ENCODE results near the gene TEX29.

TEX29 gene

DNA sequence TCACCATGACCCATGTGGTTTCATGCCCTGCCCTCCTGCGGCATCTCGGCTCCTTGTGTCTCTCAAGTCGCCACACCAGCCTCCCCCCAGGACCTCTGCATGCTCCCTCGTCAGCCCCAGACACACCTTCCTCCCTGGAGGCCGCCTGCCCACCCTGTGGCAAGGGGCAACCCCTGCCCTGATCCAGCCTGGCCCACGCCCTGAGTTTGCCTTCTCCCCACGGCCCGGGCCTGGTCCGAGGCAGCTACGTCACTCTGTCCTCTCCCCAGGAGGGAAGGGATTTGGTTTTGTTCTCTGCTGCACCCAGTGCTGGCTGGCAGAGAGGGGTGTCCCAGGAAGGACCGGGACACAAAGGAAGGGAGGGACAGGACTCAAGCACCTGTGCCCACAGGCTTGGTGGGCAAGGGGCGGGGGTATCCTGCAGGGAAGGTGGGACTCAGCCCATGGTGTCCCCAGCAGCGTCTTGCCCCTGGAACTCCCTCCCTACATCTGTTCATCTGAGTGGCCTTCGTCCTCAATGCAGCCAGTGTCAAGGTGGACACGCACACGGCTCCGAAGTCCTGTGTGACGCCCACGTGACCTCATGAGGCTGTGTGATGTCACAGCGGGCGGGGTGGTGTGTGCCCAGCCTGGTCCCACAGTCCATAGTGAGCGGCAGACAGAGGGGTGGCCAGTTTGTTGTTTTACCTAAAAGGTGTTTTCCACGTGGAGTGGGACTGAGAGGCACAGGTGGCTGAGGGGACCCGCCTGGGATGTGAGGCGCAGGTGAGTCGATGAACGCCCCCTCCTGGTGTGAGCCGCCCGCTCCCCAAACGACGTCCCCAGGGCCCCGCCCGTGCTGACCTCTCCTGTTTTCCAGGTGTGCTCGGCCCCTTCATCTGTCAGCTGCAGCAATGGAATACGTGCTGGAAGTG is at the start of gene TEX29:
Gene TEX29, plus strand, starts transcription at position 645 of the 914 bp plus-strand sequence. Its CDS starts 249 bp downstream, at position 894.
- intact Hi-C loops (cut with DNase I), result no loop called here
- DNase-seq, result peak in 2 of 42 donors; percentile 27 to 36

DNA sequence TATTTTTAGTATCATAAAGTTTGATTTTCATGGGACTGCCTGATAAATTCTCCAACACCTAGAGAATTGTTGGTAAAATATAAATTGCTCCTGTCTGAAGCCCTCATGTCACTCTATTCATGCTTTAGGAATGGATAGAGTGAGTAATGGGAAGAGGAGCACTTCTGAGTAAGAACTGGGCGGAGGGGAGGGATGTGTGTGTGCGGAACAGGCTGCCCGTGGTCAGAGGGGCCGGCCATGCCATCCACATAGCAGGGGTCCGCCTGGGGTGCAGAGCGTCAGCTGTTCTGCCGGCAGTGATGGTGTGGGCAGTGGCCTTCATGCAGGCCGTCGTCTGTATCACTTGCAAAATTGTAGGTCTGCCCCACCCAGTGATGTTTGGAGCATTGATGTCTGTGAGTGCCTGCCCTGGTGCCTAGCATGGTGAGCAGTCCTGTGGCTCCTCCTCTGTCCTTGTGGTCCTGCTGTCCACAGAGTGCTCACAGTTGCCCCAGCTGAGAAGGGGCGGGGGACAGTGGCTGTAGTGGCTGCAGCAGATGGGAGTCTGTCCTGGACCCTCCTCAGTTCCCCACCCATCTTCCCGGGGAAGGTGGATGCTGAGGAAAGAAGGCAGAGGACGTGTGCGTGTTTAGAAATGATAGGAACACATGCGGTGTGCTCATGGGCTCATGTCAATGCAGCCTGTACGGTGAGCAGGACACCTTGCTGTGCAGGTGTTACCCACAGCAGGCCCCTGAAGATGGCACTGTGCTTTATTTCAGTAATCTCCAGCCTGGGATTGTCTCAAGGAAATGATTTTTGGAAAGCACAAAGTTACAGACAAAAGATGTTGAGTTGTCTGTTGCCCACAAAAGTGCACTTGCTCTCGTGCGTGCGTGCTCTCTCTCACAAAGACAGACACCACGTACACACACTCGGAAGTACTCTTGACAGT is 49.4 kb upstream of the TEX29 start:
- intact Hi-C loops (cut with DNase I), result no loop called here
- DNase-seq, result peak in 1 of 42 donors; percentile 42

DNA sequence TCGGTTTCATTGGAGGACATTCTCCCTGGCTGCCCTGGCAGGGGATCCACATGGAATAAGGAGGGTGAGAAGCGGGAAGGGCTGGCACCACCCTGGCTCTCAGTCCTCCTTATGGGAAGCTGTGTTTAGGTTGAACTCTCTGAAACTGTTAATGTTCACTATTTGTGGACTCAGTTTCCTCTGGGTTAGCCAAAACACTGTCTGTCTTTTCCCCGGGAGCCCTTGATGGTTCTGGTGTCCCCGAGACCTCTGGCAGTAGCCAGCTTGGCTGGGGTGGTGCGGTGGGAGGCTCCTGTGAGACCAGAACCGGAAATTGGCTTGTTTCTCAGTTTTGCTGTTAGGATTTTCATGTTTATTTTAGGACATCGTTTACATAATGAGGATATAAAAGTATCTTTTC is 48.3 kb upstream of the TEX29 start:
- intact Hi-C loops (cut with DNase I), result no loop called here
- peak in 1 of 42 donors; percentile 37 for DNase-seq

DNA sequence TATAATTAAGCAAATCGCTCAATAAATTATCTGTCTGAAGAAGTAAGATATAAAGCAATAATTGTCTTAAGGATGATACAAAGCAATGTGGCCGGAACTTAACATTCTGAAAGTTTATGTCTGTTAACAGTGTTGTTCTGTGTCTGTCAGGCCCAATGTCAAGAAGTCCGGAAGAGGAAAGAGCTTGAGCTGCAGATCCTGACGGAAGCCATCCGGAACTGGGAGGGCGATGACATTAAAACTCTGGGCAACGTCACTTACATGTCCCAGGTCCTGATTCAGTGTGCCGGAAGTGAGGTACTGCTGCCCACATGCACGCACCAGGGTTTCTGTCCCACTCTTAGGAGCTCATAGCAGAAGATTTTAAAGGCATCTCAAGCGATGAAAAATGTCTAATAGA is 45.1 kb upstream of the TEX29 start:
- intact Hi-C loops (cut with DNase I), result no loop called here
- DNase-seq, result peak in 1 of 42 donors; percentile 34

DNA sequence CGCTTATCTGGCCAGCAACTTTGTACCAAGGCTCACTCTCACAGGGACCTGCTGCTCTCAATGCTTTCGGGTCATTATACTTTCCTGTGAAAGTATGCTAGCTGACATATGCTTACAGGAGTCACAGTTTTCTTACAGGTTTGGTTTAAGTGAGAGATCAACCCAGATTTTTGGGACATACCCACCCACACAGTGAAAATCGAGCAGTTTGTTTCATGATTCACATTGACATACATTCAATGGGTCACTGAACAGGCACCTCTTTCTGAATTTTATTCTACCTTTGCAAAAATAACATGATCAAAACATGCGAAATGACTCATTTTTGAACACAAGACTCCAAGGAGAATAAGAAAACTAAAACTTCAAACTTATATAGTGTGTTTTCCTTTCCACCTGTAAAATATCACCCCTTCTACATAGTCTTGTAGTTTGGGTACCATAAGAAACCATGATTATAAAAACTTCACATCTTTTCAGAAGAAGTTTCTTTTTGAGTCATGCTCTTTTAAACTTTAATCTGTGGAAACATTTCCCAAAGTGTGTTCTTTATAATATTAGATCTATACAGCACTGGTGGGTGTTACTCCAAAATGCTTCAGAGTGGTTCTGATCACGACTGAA is 44.3 kb upstream of the TEX29 start:
- intact Hi-C loops (cut with DNase I), result no loop called here
- peak in 1 of 42 donors; percentile 38 for DNase-seq

DNA sequence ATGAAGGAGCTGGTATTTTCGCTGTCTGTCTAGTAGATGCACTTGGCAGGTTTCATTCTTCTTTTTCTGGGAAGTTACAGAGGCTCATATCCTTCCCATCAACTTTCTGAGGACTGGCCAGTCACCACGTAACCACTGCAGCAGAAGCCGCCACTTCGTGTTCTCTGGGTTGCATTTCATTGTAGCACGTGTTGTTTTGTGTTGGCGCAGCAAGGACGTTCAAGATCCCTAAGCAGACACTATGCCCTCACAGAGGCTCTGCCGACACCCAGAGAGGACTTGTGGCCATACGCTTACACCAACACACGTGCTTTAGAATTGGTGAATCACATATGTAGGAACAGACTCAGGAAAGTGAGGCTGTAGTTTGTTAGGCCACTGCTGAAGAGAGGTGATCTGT is 42.2 kb upstream of the TEX29 start:
- intact Hi-C loops (cut with DNase I), result no loop called here
- peak in 1 of 42 donors; percentile 43 for DNase-seq

DNA sequence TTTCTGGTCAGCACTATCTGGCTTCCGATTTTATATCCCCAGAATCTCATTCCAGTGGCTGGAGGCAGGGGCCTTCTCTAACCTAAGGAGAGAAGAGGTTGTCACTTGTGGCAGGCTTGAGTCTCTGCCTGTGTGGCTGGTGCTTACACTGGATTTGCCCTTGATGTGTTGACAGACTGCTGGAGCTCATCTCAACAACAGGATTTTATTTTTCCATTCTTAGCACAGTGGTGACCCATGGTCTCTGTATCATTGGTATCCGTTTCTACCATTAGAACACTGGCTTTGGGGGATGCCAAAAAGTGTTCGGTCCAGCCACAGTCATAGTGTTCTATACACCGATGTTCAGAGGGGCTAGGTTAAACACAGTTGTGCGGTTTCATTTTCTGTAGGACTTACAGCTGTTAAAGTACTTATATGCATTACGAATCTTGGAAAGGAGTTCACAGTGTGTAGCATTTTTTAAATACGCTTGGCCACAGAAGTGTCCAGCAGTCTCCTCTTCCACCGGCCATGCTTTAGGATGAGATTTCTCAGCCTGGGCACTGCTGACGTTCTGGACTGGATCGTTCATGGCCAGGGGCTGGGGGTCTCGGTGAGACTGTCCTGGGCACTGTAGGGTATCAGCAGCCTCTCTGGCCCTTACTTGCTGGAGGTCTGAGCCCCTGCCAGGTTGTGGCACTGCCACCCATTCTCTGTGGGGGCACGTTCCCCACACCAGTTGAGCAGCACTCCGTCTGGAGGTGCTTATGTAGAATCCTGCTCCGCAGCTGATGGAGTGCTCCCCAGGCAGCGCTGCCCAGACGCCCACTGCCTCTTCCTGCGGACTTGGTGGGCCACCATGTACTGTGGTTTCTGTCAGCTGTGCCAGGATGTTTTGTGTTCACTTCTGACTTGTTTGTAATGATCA is 41.4 kb upstream of the TEX29 start:
- intact Hi-C loops (cut with DNase I), result no loop called here
- DNase-seq, result peak in 3 of 42 donors; percentile 10 to 39 (median 17)

DNA sequence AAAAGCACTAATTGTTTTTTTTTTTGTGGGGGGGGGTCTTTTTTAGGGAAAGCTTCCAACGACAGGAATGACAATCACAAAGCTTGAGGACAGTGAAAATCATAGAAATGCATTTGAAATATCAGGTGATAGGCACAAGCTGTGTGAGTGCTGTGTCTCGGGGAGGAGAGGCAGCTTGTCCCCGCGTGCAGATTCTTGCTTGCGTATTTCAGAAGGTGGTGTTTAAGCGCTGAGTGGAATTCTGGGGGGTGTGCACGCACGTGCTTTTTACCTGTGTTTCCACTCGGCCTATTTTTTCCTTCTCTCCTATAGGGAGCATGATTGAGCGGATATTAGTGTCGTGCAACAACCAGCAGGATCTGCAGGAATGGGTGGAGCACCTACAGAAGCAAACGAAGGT is 40.2 kb upstream of the TEX29 start:
- DNase-seq, result peak in 4 of 42 donors; percentile 41 to 45 (median 42)
- intact Hi-C loops (cut with DNase I), result no loop called here

DNA sequence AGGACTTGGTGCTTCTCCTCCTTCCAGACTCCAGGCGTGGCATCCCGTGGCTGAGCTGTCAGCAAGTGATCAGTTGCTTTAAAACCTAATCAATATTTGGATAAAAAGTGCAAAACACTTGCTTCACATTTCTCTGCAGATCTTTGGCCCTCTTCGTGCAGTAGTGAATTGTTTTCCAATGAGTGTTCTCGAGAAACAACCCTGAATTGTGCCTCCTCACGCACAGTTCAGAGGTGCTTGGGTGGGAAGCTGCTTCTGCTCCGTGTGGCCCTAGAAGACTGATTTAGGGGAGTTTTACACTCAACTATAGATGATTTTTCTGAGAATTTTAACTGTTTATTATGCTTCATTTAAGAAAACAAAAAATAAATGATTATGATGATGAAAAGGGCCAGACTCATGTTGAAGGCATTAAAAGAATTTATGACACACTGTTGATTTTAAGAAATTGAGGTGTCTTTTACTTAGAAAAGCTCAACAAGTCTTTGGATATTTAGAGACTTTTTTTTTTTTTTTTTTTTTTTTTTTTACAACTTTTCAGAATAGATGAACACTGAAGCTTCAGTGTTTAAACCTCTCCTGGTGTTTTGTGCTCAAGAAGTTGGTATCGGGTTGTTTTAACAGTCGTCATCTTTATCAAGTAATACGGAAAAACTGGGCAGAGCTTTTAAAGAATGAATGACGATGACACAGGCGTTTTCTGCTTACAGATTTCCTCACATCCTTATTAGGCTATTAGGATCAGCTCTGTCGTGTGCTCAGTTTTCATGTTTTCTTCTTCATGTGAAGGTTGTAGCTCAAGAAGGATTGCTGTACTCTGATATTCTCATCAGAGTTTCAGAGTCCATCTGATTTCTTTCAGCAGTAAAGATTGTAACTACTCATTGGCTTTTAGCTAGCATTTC is 39.5 kb upstream of the TEX29 start:
- intact Hi-C loops (cut with DNase I), result no loop called here
- DNase-seq, result peak in 1 of 42 donors; percentile 2

DNA sequence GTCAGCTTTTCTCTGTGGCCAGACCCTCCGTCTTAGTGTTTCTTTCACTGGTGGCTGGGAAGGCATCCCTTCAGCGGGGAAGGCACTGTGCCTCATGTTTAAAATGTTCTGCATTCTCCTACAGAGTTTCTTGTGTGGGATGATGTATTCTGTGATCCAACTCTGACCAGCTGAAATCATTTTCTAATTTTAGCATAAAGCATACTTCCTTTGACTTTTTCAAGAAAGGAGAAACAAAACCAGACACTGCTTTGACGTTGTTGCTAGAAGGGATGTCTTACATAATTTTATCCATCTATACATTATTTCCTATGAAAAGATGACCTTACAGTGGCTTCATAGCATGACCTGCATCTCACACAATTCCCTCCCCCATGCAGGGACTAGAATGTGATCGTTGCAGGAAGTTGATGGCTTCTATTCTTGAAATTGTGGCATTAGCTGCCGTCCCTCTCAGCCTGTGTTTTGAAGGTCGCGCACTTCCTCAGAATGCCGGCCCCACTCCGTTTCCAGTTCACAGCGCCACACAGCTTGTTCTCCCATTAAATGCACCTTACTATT is 38.6 kb upstream of the TEX29 start:
- peak in 1 of 42 donors; percentile 37 for DNase-seq
- intact Hi-C loops (cut with DNase I), result no loop called here

DNA sequence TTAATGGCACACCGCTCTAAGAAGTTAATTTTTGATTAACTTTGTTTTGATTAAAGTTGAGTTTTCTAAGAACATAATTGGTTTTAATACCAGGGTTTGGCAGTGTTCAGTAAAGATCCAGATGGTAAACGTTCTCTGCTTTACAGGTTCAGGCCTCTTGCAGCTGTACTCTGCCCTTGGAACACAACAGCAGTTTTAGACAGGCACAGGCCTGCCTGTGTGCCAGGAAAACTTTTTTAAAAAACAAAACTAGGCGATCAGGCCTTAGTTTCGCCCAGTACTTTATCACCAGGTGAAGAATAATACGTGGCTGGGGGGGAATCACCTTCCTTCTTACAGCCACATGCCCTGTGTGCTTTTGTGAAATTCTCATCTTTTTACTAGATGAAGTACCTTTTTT is 38.0 kb upstream of the TEX29 start:
- peak in 1 of 42 donors; percentile 19 for DNase-seq
- intact Hi-C loops (cut with DNase I), result no loop called here

DNA sequence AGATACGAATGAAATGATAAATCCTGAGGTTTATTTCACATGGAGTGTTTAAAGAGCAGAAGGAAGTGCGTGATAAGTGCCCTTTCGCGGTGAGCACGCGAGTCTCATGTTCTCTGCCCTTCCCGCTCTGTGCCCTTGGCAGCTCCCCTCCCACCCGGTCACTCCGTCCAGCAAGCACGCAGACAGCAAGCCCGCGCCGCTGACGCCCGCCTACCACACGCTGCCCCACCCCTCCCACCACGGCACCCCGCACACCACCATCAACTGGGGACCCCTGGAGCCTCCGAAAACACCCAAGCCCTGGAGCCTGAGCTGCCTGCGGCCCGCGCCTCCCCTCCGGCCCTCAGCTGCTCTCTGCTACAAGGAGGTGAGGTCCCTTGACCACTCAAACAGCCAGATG is 37.4 kb upstream of the TEX29 start:
- DNase-seq, result no peak
- intact Hi-C loops (cut with DNase I), result no loop called here

DNA sequence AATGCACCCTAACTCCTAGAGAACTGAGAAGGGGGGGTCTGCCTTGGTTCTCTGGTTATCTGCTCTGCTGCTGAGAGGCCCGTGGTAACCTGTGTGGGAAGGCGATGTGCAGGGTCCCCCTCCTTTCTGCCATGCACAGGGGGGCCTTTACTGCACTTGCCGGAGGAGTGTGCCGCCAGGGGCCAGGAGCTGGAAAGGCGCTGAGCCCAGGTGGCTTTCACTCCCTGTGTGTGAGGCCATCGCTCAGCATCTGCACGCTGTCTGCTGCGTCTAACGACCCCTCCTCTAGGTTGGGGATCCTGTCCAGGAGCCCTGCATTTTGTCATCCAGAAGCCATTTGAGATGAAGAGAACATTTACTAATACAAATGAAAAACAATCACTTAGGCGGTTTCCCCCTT is 37.0 kb upstream of the TEX29 start:
- intact Hi-C loops (cut with DNase I), result no loop called here
- DNase-seq, result peak in 1 of 42 donors; percentile 15

DNA sequence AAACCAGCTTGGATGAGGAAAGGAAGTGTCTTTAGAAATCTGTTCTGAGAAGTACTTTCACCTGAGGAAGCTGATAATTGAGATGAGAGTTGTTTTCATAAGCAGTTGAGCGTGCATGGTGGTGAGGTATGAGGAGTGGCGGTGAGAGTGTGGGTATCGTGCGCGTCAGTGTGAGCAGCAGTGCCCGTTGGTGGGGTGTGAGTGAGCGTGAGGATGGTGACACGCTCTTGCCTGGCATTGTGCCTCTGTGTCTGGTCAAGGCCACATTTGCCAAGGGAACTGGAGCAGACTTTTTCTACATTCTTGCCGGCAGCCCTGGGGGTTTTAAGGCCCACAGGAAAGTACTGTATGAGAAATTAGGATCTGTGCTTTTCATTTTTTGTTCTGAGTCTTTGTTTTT is 36.5 kb upstream of the TEX29 start:
- intact Hi-C loops (cut with DNase I), result no loop called here
- DNase-seq, result peak in 1 of 42 donors; percentile 36

DNA sequence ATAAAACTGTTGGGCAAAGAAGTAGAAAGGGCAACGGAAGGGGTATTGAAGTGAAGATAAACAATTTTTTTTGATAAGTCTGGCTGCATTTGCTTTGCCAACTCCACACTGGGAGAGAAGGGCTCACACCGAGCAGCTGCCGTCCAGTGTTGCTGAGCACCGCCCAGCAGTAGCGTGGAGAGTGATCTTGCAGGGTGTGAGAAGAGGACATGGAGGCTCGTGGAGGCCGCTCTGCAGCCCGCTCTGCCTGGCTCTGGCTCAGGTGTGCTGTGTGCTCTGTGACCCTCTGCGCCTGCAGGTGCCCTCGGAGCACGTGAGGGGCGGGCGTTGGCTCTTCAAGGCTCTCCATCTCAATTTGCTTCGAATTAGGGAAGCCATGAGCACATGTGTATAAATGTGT is 35.9 kb upstream of the TEX29 start:
- intact Hi-C loops (cut with DNase I), result no loop called here
- peak in 1 of 42 donors; percentile 26 for DNase-seq

DNA sequence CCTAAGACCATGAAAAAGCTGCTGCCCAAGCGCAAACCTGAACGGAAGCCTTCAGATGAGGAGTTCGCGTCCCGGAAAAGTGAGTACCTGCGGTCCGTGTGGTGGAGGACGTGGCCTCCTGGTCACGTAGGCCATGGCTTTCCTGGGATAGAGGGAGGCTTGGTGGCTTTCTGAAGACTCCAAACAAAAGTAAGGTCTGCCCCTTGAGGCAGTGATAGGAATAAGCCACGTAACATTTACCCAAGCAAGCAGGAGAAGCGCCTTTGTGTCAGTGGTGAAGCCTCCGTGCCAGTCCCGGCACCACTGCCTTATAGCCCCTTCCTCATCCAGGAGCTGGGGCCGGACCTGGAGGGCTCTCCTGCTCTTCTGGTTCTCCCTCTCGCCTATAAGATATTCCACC is 34.3 kb upstream of the TEX29 start:
- peak in 1 of 42 donors; percentile 32 for DNase-seq
- intact Hi-C loops (cut with DNase I), result no loop called here

DNA sequence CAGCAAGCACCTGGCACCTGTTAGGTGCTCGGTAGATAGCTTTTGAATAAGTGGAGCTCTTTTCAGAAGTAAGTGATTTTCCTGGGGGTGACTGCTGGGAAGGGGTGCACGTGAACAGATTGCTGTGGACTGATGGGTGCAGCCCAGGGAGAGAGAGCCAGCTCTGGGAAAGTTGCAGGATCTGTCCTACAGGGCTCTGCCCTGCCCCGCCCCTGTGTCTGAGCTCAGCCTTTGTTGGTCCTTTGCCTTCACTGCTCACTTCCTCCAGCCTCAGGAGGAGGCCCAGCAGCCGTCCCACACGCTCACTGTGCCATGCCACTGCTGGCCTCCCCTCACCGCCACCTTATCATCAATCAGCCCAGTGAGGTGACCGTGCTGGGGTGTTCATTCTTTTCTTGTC is 33.7 kb upstream of the TEX29 start:
- DNase-seq, result peak in 1 of 42 donors; percentile 26

More for the DNA sequence above, 33.7 kb upstream of the TEX29 start:
- intact Hi-C loops (cut with DNase I), result no loop called here

All from head of caudate nucleus (tissue), 42 donors.